ENCODE measurements around the gene BAIAP2L1.

Gene BAIAP2L1

DNA sequence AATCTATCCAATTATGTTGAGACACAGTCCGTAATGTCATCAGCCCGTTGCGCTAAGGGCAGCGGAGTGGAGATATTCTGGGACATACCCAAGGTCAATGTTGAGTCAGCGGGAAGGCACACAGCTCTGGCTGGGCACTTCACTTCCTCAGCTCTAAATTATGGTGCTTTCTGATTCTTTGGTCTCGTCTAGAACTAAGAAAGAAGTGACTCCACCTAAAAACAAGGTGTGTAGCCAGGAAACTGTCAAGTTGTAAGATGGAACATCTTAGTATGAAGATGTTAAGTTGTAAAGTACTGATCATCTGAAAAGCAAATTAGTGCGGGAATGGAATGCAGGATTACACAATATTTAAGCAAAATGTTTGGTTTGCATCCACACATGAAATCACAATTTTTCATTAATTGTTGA, 43.1 kb downstream of the BAIAP2L1 start:
- no peak for DNase-seq

DNA sequence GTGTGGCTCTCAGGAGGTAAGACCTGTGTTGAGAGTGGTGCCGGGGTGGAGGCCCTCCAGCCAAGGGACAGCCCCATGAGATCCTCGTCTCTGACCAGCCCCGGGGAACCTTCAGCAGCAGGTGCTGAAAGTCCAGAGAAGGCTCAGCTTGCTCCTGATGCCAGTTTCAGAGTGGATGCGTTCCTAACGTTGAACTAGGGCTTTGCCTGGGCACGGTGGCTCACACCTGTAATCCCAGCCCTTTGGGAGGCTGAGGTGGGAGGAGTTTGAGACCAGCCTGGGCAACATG, 45.7 kb downstream of the BAIAP2L1 start:
- DNase-seq: no peak

DNA sequence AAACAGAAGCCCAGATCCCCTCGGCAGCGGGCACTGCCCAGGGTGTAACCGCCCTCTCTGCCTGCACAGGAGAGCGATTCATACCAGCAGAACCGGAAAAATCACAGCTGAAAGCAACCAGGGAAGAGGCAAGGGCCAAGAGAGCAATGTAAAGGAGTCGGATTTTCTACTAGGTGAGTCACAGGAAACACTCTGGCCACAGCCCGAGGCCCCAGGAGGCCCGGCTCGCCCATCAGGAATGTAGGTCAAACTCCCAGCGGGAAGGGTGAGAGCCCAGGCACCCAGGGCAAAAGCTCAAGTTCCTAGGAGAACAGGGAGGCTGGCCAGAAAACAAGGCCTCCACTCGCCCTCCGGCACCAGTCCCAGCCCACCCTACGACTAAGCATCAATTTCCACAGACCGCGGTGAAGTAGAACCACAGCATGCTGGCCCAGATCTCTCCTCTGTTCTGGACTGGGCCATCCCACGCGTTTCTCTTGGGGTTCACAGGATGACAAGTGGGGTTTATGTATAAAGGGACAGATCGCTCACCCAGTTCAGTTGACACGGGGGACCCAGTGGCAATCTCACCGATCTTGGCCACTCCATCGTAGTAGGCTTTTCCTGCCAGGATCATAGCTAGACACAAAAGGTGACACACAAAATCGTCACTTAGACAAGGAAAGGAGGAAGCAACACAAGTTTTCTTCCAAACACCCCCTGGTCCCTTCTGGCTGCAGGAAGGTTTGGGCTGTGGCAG, 46.2 kb downstream of the BAIAP2L1 start:
- DNase-seq: no peak

GRCh38 chr7:98354052-98354451, 46.8 kb downstream of the BAIAP2L1 start:
- DNase-seq: no peak

DNA sequence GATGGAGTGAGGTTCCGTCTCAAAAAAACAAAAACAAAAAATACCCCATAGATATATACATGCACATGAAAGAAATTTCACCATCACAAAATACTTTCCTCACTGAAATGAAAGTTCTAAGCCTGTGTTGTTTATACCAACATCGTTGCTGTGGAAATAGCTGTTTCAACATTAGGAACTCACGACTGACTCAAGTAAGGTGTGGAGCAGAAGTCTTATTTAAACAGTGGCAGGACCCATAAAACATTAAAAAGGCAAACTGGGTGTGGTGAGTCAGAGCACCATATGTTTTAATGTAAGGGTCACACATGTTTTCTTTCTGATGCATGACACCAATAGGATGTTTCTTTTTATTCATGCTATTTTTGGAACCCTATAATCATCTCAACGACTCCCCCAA, 48.3 kb downstream of the BAIAP2L1 start:
- no peak for DNase-seq

GRCh38 chr7:98351136-98351535, 49.8 kb downstream of the BAIAP2L1 start:
- no peak for DNase-seq

DNA sequence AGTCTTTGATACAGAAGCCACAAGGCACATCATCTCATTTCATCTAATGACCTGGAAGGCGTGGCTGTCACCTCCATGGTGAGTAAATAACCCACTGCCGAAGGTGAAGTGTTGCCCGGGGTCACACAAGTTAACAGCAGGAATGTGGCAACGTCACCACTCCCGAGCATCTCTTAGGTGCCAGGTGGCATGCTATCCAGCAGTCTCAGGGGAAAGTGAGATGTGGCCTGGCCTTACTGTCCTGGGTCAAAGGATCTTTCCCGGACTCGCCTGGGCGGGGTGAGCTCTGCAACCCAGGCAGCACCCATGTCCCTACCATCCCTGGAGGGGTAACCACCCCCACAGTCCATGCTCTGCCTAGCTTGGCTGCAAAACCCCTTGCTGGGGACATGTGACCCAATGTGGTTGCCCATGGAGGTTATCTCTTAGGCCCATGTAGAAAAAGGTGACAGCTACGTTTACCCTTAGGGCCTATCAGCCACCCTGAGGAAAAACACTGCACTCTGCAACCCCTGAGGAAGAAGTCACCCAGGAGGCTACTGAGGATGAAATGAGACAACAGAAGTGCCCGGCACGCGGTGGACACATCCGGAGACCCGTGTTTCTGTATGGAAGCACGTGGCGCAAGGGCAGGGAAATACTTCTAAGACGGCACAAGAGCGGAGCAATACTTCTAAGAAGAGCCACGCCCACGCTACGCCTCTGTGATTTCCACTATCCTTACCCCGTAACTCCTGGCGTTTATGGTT, 52.0 kb downstream of the BAIAP2L1 start:
- no peak for DNase-seq

- no peak for DNase-seq
These were observed 54.3 kb downstream of the BAIAP2L1 start for GRCh38 chr7:98346515-98347069.

- no peak for DNase-seq
These were observed 59.8 kb downstream of the BAIAP2L1 start for GRCh38 chr7:98341106-98341505.

DNA sequence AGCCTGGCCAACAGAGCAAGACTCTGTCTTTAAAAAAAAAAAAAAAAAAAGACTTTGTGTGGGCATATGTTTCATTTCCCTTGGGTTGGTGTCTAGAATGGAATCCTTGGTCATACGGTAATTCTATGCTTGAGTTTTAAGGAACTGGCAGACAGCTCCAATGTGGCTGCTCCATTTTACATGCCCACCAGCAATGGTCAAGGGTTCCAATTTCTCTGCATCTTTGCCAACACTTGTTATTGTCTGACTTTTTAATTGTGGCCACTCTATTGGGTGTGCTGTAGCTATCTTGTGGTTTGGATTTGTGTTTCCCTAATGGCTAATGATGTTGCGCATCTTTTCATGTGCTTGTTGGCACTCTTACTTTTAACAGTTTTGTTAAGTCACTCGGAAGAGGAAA, 61.8 kb downstream of the BAIAP2L1 start:
- DNase-seq: no peak

- no peak for DNase-seq
These were observed 62.4 kb downstream of the BAIAP2L1 start for GRCh38 chr7:98338441-98338840.

GRCh38 chr7:98335411-98335977, 65.4 kb downstream of the BAIAP2L1 start:
- DNase-seq: no peak

GRCh38 chr7:98334081-98334480, 66.8 kb downstream of the BAIAP2L1 start:
- DNase-seq: no peak

- no peak for DNase-seq
These were observed 69.9 kb downstream of the BAIAP2L1 start for GRCh38 chr7:98330926-98331529.

GRCh38 chr7:98329791-98330373, 71.0 kb downstream of the BAIAP2L1 start:
- no peak for DNase-seq

DNA sequence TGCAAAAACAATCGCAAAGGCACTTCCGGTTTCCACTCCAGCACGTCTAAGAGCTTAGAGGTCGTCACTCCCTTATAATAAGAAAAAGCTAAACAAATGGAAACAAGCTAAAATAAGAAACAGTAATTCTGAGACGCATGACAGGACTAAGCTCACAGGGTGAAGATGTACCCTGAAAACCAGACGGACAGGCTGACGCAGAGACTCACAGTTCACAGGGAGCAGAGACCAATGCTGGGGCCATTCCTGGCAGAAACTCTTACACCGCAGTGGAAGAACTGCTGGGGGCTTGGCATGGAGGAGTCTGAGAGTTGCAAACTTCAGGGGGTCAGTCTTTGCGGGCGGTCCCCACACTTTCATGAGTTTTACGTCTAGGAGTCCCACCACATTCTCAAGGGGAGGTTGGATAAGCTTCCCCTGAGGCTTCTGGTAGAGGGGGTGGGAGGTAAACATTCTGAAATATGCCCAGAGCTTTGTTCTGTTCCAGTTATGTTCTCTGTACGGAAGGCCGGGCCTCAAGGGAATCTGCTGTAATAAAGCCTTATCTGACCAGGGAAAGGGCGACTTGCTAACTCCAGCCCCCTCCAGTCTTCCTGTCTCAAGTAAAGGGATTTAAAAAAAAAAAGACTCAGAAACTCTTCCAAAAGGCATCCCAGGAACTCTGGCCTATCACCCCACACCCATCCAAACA, 71.6 kb downstream of the BAIAP2L1 start:
- DNase-seq: no peak

GRCh38 chr7:98324782-98325181, 76.1 kb downstream of the BAIAP2L1 start:
- no peak for DNase-seq

GRCh38 chr7:98323597-98324322, 77.1 kb downstream of the BAIAP2L1 start:
- DNase-seq: no peak

DNA sequence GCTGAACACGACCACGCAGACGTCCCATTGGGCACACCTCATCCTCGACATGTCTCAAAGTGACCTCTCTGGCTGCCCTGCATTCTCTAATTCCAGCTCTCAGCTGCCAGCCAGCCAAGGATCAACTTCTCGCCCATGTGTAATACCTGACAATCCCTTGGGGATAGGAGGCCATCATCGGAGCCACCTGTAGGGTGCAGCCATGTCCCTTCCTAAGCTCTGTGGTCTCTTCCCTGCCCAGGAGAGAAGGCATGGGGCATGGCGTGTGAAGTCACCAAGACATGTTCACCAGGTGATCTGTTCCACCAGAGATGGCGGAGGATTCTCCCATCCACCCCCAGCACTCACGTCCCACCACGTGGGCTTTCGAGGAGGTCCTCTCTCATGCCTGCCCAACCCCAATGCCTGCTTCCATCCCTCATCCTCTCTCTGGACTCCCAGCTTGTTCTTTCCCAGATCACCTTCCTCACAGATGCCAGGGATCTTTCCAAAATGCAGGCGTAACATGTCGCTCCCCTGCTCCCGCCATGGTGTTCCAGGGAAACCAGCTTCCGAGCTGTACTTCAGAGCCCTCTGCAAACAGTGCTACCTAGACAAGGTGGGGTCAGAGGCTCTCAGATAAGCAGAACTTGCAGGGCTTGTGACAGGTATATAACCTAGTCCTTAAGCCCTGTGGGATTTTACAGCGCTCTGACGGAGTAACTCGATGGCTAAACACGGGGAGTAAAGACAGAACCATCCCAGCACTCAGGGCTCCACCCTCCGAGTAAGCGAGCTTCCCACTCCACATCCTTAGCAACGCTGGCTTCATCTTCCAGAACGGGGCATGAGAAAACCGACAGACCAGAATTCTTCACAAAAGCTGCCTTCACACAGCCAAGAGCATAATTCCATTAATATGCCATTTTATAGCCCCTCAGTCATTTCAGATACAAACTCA, 78.3 kb downstream of the BAIAP2L1 start:
- DNase-seq: no peak

- DNase-seq: no peak
These were observed 79.6 kb downstream of the BAIAP2L1 start for GRCh38 chr7:98321301-98321700.

- no peak for DNase-seq
These were observed 81.7 kb downstream of the BAIAP2L1 start for GRCh38 chr7:98319176-98319575.
